ENCODE data around the gene INTS1.

INTS1 gene

GRCh38 chr7:1494866-1495563, 9.2 kb downstream of the INTS1 start:
- H3K4me1 Mint-ChIP-seq, result no peaks in the 10 kb centered on the region
- no peak for ATAC-seq
- no peak for DNase-seq (ENCODE audit: low spot score in 2 of 2)
- H3K9me3 Mint-ChIP-seq, result no peaks in the 10 kb centered on the region
- H3K4me3 Mint-ChIP-seq, result no peak overlapping the region
- peaks cover 46% of the 10 kb centered on the region for H3K36me3 Mint-ChIP-seq
- H3K27ac Mint-ChIP-seq, result no peak overlapping the region

- H3K4me1 Mint-ChIP-seq, result no peaks in the 10 kb centered on the region
- peaks cover 51% of the 10 kb centered on the region for H3K36me3 Mint-ChIP-seq
- ATAC-seq (no peak), DNase-seq (ENCODE audit: low spot score in 2 of 2) (no peak)
- H3K27ac Mint-ChIP-seq, result no peak overlapping the region
- no peaks in the 10 kb centered on the region for H3K9me3 Mint-ChIP-seq
- no peak overlapping the region for H3K4me3 Mint-ChIP-seq
Observed at GRCh38 chr7:1494447-1494846, 9.7 kb downstream of the INTS1 start.

- H3K27ac Mint-ChIP-seq, result no peak overlapping the region
- no peaks in the 10 kb centered on the region for H3K9me3 Mint-ChIP-seq
- no peak for ATAC-seq
- no peaks in the 10 kb centered on the region for H3K4me1 Mint-ChIP-seq
- H3K36me3 Mint-ChIP-seq, result peaks cover 60% of the 10 kb centered on the region
- no peak overlapping the region for H3K4me3 Mint-ChIP-seq
- DNase-seq (ENCODE audit: low spot score in 2 of 2), result no peak
Observed at GRCh38 chr7:1493571-1493970, 10.6 kb downstream of the INTS1 start.

- Mint-ChIP-seq H3K4me1 (no peaks in the 10 kb centered on the region), H3K4me3 (no peak overlapping the region), H3K36me3 (peaks cover 64% of the 10 kb centered on the region), H3K27ac (no peak overlapping the region), H3K9me3 (no peaks in the 10 kb centered on the region)
- DNase-seq (ENCODE audit: low spot score in 2 of 2), result no peak
- no peak for ATAC-seq
Observed at GRCh38 chr7:1493129-1493528, 11.1 kb downstream of the INTS1 start.

- DNase-seq (ENCODE audit: low spot score in 2 of 2) (no peak), ATAC-seq (no peak)
- H3K9me3 Mint-ChIP-seq, result no peaks in the 10 kb centered on the region
- H3K27ac Mint-ChIP-seq, result no peak overlapping the region
- no peaks in the 10 kb centered on the region for H3K4me1 Mint-ChIP-seq
- H3K36me3 Mint-ChIP-seq, result peaks cover 66% of the 10 kb centered on the region
- no peak overlapping the region for H3K4me3 Mint-ChIP-seq
Observed at GRCh38 chr7:1492640-1493039, 11.5 kb downstream of the INTS1 start.

GRCh38 chr7:1492221-1492620, 12.0 kb downstream of the INTS1 start:
- no peaks in the 10 kb centered on the region for H3K9me3 Mint-ChIP-seq
- no peaks in the 10 kb centered on the region for H3K4me1 Mint-ChIP-seq
- DNase-seq (ENCODE audit: low spot score in 2 of 2) (no peak), ATAC-seq (no peak)
- peaks cover 63% of the 10 kb centered on the region for H3K36me3 Mint-ChIP-seq
- H3K4me3 Mint-ChIP-seq, result no peak overlapping the region
- H3K27ac Mint-ChIP-seq, result no peak overlapping the region

GRCh38 chr7:1490837-1491236, 13.4 kb downstream of the INTS1 start:
- ATAC-seq (no peak), DNase-seq (ENCODE audit: low spot score in 2 of 2) (no peak)
- H3K9me3 Mint-ChIP-seq, result no peaks in the 10 kb centered on the region
- no peaks in the 10 kb centered on the region for H3K4me1 Mint-ChIP-seq
- H3K36me3 Mint-ChIP-seq, result peaks cover 61% of the 10 kb centered on the region
- no peak overlapping the region for H3K27ac Mint-ChIP-seq
- H3K4me3 Mint-ChIP-seq, result no peak overlapping the region

- no peaks in the 10 kb centered on the region for H3K4me1 Mint-ChIP-seq
- peak overlapping the region; percentile 65 for H3K27ac Mint-ChIP-seq
- no peak for DNase-seq (ENCODE audit: low spot score in 2 of 2)
- H3K4me3 Mint-ChIP-seq, result no peak overlapping the region
- no peak for ATAC-seq
- peaks cover 68% of the 10 kb centered on the region for H3K36me3 Mint-ChIP-seq
- H3K9me3 Mint-ChIP-seq, result no peaks in the 10 kb centered on the region
Observed at GRCh38 chr7:1489336-1489735, 14.9 kb downstream of the INTS1 start.

GRCh38 chr7:1488016-1488415, 16.2 kb downstream of the INTS1 start:
- peaks cover 73% of the 10 kb centered on the region for H3K36me3 Mint-ChIP-seq
- no peak for ATAC-seq

GRCh38 chr7:1487466-1487865, 16.7 kb downstream of the INTS1 start:
- Mint-ChIP-seq H3K36me3 (peaks cover 72% of the 10 kb centered on the region), H3K27ac (no peak overlapping the region), H3K9me3 (no peaks in the 10 kb centered on the region), H3K4me3 (no peak overlapping the region), H3K4me1 (no peaks in the 10 kb centered on the region)
- ATAC-seq, result no peak
- no peak for DNase-seq (ENCODE audit: low spot score in 2 of 2)

More at GRCh38 chr7:1488016-1488415, 16.2 kb downstream of the INTS1 start:
- Mint-ChIP-seq H3K9me3 (no peaks in the 10 kb centered on the region), H3K4me3 (no peak overlapping the region), H3K27ac (peak overlapping the region; percentile 65), H3K4me1 (no peaks in the 10 kb centered on the region)
- DNase-seq (ENCODE audit: low spot score in 2 of 2), result no peak

GRCh38 chr7:1486571-1486970, 17.6 kb downstream of the INTS1 start:
- no peak for DNase-seq (ENCODE audit: low spot score in 2 of 2)
- Mint-ChIP-seq H3K27ac (peak overlapping the region; percentile 20), H3K4me1 (no peaks in the 10 kb centered on the region), H3K9me3 (no peaks in the 10 kb centered on the region), H3K4me3 (no peak overlapping the region), H3K36me3 (peaks cover 63% of the 10 kb centered on the region)
- no peak for ATAC-seq

GRCh38 chr7:1485156-1485555, 19.0 kb downstream of the INTS1 start:
- Mint-ChIP-seq H3K9me3 (no peaks in the 10 kb centered on the region), H3K36me3 (peaks cover 50% of the 10 kb centered on the region), H3K4me1 (no peaks in the 10 kb centered on the region), H3K4me3 (no peak overlapping the region), H3K27ac (no peak overlapping the region)
- no peak for DNase-seq (ENCODE audit: low spot score in 2 of 2)
- no peak for ATAC-seq

GRCh38 chr7:1484569-1484968, 19.6 kb downstream of the INTS1 start:
- DNase-seq (ENCODE audit: low spot score in 2 of 2) (no peak), ATAC-seq (no peak)
- peaks cover 44% of the 10 kb centered on the region for H3K36me3 Mint-ChIP-seq
- no peaks in the 10 kb centered on the region for H3K9me3 Mint-ChIP-seq
- H3K4me3 Mint-ChIP-seq, result no peak overlapping the region
- H3K4me1 Mint-ChIP-seq, result no peaks in the 10 kb centered on the region
- no peak overlapping the region for H3K27ac Mint-ChIP-seq

GRCh38 chr7:1483536-1484505, 20.4 kb downstream of the INTS1 start:
- Mint-ChIP-seq H3K27ac (no peak overlapping the region), H3K4me3 (no peak overlapping the region), H3K9me3 (no peaks in the 10 kb centered on the region), H3K36me3 (peaks cover 37% of the 10 kb centered on the region), H3K4me1 (no peaks in the 10 kb centered on the region)
- ATAC-seq (no peak), DNase-seq (ENCODE audit: low spot score in 2 of 2) (no peak)

GRCh38 chr7:1483079-1483478, 21.1 kb downstream of the INTS1 start:
- ATAC-seq, result no peak
- Mint-ChIP-seq H3K36me3 (peaks cover 29% of the 10 kb centered on the region), H3K27ac (no peak overlapping the region)

GRCh38 chr7:1481300-1481699, 22.9 kb downstream of the INTS1 start:
- DNase-seq (ENCODE audit: low spot score in 2 of 2) (no peak), ATAC-seq (no peak)
- no peaks in the 10 kb centered on the region for H3K9me3 Mint-ChIP-seq
- no peaks in the 10 kb centered on the region for H3K4me1 Mint-ChIP-seq
- no peak overlapping the region for H3K27ac Mint-ChIP-seq
- H3K36me3 Mint-ChIP-seq, result peaks cover 25% of the 10 kb centered on the region
- H3K4me3 Mint-ChIP-seq, result no peak overlapping the region

More at GRCh38 chr7:1483079-1483478, 21.1 kb downstream of the INTS1 start:
- no peak for DNase-seq (ENCODE audit: low spot score in 2 of 2)
- Mint-ChIP-seq H3K9me3 (no peaks in the 10 kb centered on the region), H3K4me1 (no peaks in the 10 kb centered on the region), H3K4me3 (no peak overlapping the region)

Data from stimulated activated effector memory CD8-positive, alpha-beta T cell treated with anti-CD3 and anti-CD28 coated beads, Interleukin-12 subunit alpha, Interleukin-12 subunit beta, amount 100 ng/mL, for 72 hours (primary cell).